Measurements from ENCODE around the gene EP400. TPM values are rescaled to one million over a fixed set of nuclear protein-coding genes. Genes with fewer than 3 reads are reported as not detected.

Gene EP400
- total and polyA plus RNA-seq, 2 experiments from 2014 or later: 10.3 to 12.3 TPM

DNA sequence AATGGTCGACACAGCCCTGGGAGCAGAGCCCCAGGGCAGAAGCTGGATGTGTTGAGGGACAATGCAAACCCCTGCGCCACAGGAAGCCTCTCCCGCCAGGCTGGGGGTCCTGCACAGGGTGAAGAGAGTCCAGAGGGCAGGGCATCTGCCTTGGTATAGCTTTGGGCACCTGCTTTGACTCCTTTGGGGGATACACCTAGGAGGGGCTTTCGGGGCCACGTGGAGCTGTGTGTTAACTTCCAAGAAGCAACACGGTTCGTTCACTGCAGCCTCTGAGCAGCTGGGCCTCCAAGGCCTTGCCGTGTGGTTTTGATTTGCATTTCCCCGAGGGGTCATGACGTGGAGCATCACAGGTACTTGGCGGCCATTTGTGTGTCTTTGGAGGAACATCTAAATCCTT is 26.5 kb upstream of the EP400 start:
- Histone ChIP-seq H3K27me3 (no peaks in the 10 kb centered on the region), H3K27ac (no peak overlapping the region), H2AFZ (no peak overlapping the region), H3K79me2 (no peaks in the 10 kb centered on the region), H3K36me3 (replicated peaks; ENCODE audit: insufficient read depth, low read depth) (no peaks in the 10 kb centered on the region), H3K9me2 (replicated peaks; ENCODE audit: insufficient read depth) (no peaks in the 10 kb centered on the region), H3K9me3 (ENCODE audit: low read depth) (no peaks in the 10 kb centered on the region), H3K4me2 (no peak overlapping the region), H4K20me1 (ENCODE audit: insufficient read depth, poor library complexity, severe bottlenecking) (no peaks in the 10 kb centered on the region), H3K4me1 (ENCODE audit: insufficient read depth) (no peaks in the 10 kb centered on the region), H3K4me3 (no peak overlapping the region)
- TF ChIP-seq EZH2phosphoT487 (IDR thresholded peaks at IDR 0.05; ENCODE audit: low read depth, severe bottlenecking, unreplicated experiment): no peak
- TF ChIP-seq EZH2 (IDR thresholded peaks at IDR 0.05; ENCODE audit: borderline replicate concordance): no peak
- TF ChIP-seq, protein P1, sequence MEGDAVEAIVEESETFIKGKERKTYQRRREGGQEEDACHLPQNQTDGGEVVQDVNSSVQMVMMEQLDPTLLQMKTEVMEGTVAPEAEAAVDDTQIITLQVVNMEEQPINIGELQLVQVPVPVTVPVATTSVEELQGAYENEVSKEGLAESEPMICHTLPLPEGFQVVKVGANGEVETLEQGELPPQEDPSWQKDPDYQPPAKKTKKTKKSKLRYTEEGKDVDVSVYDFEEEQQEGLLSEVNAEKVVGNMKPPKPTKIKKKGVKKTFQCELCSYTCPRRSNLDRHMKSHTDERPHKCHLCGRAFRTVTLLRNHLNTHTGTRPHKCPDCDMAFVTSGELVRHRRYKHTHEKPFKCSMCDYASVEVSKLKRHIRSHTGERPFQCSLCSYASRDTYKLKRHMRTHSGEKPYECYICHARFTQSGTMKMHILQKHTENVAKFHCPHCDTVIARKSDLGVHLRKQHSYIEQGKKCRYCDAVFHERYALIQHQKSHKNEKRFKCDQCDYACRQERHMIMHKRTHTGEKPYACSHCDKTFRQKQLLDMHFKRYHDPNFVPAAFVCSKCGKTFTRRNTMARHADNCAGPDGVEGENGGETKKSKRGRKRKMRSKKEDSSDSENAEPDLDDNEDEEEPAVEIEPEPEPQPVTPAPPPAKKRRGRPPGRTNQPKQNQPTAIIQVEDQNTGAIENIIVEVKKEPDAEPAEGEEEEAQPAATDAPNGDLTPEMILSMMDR (IDR thresholded peaks at IDR 0.05; ENCODE audit: poor library complexity): no peak
- no peak for DNase-seq (ENCODE audit: low spot score)
- 84% methylated on average over 11 of the region's 11 CpGs for WGBS (ENCODE audit: low lambda C conversion rate, missing lambda C conversion rate)

DNA sequence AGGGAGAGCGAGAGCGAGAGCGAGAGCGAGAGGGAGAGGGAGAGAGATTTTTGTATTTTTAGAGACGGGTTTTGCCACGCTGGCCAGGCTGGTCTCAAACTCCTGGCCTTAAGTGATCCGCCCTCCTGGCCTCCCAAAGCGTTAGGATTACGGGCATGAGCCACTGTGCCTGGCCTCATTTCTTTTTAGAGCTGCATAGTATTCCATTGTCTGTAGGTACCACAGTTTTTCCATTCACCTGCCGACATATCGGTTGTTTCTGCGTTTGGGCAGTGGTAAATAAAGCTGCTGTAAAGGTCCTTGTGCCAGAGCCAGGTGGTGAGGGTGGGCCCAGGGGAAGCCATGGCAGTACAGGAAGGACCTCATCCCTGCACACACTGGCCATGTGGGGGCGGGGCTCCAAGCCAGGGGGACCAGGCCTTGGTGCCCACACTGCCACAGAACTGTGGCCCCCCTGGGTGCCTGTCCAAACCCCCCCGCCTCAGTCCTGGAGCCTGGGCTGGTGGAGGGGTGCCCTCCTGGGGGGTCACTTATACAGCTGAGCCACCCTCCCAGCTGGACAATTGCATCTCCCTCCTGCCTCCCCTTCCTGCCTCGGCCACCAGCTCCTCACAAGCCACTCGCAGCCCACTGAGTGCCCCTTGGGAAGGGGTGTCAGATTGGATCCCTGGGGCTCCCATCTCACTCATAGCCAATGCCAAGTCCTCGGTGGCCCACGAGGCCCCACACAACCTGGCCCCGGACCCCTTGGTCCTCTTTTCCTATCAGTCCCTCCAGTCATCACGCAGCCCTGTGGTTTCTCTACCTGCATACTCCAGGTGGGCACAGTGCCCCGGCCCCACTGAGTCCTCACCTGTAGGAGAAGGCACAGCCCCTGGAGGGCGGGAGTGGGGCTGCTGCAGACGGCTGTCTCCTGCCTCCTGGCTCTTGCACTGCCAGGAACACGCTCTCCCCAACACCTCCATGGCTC is 22.3 kb upstream of the EP400 start:
- Histone ChIP-seq H4K20me1 (ENCODE audit: insufficient read depth, poor library complexity, severe bottlenecking) (no peaks in the 10 kb centered on the region), H3K9me3 (ENCODE audit: low read depth) (no peaks in the 10 kb centered on the region), H3K4me2 (no peak overlapping the region), H3K27ac (no peak overlapping the region), H3K4me1 (ENCODE audit: insufficient read depth) (no peaks in the 10 kb centered on the region), H3K79me2 (peaks cover 17% of the 10 kb centered on the region), H3K4me3 (no peak overlapping the region), H2AFZ (no peak overlapping the region), H3K27me3 (no peaks in the 10 kb centered on the region), H3K36me3 (replicated peaks; ENCODE audit: insufficient read depth, low read depth) (no peaks in the 10 kb centered on the region), H3K9me2 (replicated peaks; ENCODE audit: insufficient read depth) (no peaks in the 10 kb centered on the region)
- 89% methylated on average over 18 of the region's 24 CpGs for WGBS (ENCODE audit: low lambda C conversion rate, missing lambda C conversion rate)
- no peak for DNase-seq (ENCODE audit: low spot score)
- no peak for TF ChIP-seq EZH2 (IDR thresholded peaks at IDR 0.05; ENCODE audit: borderline replicate concordance)
- TF ChIP-seq EZH2phosphoT487 (IDR thresholded peaks at IDR 0.05; ENCODE audit: low read depth, severe bottlenecking, unreplicated experiment): no peak
- TF ChIP-seq, protein P1 (IDR thresholded peaks at IDR 0.05; ENCODE audit: poor library complexity): no peak

DNA sequence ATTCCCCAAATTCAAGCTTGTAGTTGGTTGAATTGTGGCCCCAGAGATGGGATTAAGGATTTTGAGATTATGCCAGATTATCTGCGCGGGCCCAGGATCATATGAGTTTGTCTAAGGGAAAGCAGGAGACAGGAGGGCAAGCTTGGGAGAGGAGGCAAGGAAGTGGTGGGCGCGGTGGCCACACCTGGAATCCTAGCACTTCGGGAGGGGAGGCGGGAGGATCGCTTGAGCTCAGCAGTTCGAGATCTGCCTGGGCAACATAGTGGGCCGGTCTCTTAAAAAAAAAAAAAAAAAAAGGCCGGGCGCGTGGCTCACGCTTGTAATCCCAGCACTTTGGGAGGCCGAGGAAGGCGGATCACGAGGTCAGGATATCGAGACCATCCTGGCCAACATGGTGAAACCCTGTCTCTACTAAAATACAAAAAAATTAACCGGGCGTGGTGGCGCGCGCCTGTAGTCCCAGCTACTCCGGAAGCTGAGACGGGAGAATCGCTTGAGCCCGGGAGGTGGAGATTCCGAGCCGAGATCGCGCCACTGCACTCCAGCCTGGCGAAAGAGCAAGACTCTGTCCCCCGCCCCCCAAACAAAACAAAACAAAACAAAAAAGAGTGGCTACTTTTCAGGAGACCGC is 21.5 kb upstream of the EP400 start:
- H3K4me2 ChIP-seq: peak overlapping the region; percentile 100
- H3K36me3 ChIP-seq (replicated peaks; ENCODE audit: insufficient read depth, low read depth): no peaks in the 10 kb centered on the region
- peak overlapping the region; percentile 72 for H3K4me3 ChIP-seq
- no peaks in the 10 kb centered on the region for H3K9me2 ChIP-seq (replicated peaks; ENCODE audit: insufficient read depth)
- WGBS (ENCODE audit: low lambda C conversion rate, missing lambda C conversion rate): 21% methylated on average over 33 of the region's 33 CpGs
- TF ChIP-seq, protein P1 (IDR thresholded peaks at IDR 0.05; ENCODE audit: poor library complexity): no peak
- TF ChIP-seq EZH2 (IDR thresholded peaks at IDR 0.05; ENCODE audit: borderline replicate concordance): no peak
- TF ChIP-seq EZH2phosphoT487 (IDR thresholded peaks at IDR 0.05; ENCODE audit: low read depth, severe bottlenecking, unreplicated experiment): no peak
- no peaks in the 10 kb centered on the region for H4K20me1 ChIP-seq (ENCODE audit: insufficient read depth, poor library complexity, severe bottlenecking)
- no peaks in the 10 kb centered on the region for H3K4me1 ChIP-seq (ENCODE audit: insufficient read depth)
- no peak for DNase-seq (ENCODE audit: low spot score)
- peak overlapping the region; percentile 73 for H3K27ac ChIP-seq
- H3K79me2 ChIP-seq: peaks cover 17% of the 10 kb centered on the region
- no peaks in the 10 kb centered on the region for H3K27me3 ChIP-seq
- no peaks in the 10 kb centered on the region for H3K9me3 ChIP-seq (ENCODE audit: low read depth)
- peak overlapping the region; percentile 100 for H2AFZ ChIP-seq
